Stimulated activated CD4-positive, alpha-beta T cell treated with anti-CD3 and anti-CD28 coated beads, Interleukin-15, amount 100 ng/mL, for 48 hours (primary cell): ENCODE data around the gene POC1B.

ENCODE experiments used
- DNase-seq, 2 donors: peaks; one replicate each; pipeline ENCODE4 v3.0.0-alpha.2; 2020; ENCODE audit warnings: low read depth in 2 of 2

The POC1B gene

GRCh38 chr12:89539426-89540223, 13.8 kb upstream of the POC1B start:
- DNase-seq, result no peak

GRCh38 chr12:89538897-89539296, 13.1 kb upstream of the POC1B start:
- DNase-seq, result no peak

GRCh38 chr12:89537389-89537788, 11.5 kb upstream of the POC1B start:
- no peak for DNase-seq

GRCh38 chr12:89529738-89530137, 3.9 kb upstream of the POC1B start:
- no peak for DNase-seq

- no peak for DNase-seq
Measured at GRCh38 chr12:89528434-89528833, 2.6 kb upstream of the POC1B start.

GRCh38 chr12:89525305-89525823, 483 bp downstream of the POC1B start:
- DNase-seq, result peak; percentile 10 to 25

GRCh38 chr12:89524541-89525304, 1.1 kb downstream of the POC1B start, which contains the start of gene GALNT4:
Gene GALNT4 (minus strand): TSS chr12:89524796. CDS start chr12:89524549, 247 bp downstream.
- peak; percentile 51 to 69 for DNase-seq

GRCh38 chr12:89523843-89524540, 1.9 kb downstream of the POC1B start:
- DNase-seq, result no peak

- DNase-seq, result no peak
Measured at GRCh38 chr12:89523393-89523792, 2.5 kb downstream of the POC1B start.

- no peak for DNase-seq
Measured at GRCh38 chr12:89521364-89522223, 4.3 kb downstream of the POC1B start.

- no peak for DNase-seq
Measured at GRCh38 chr12:89517720-89518119, 8.1 kb downstream of the POC1B start.

- DNase-seq, result no peak
Measured at GRCh38 chr12:89516633-89517032, 9.2 kb downstream of the POC1B start.

GRCh38 chr12:89514751-89515150, 11.1 kb downstream of the POC1B start:
- DNase-seq, result no peak

- DNase-seq, result no peak
Measured at GRCh38 chr12:89513544-89513943, 12.3 kb downstream of the POC1B start.

- no peak for DNase-seq
Measured at GRCh38 chr12:89507015-89507824, 18.6 kb downstream of the POC1B start.

- no peak for DNase-seq
Measured at GRCh38 chr12:89506050-89506449, 19.8 kb downstream of the POC1B start.

- no peak for DNase-seq
Measured at GRCh38 chr12:89504560-89505346, 21.1 kb downstream of the POC1B start.

GRCh38 chr12:89501793-89502192, 24.1 kb downstream of the POC1B start:
- no peak for DNase-seq

- no peak for DNase-seq
Measured at GRCh38 chr12:89499857-89500256, 26.0 kb downstream of the POC1B start.
